Right lobe of liver (tissue), 4 donors: ENCODE measurements around the gene FOXP4.

ENCODE experiments used
- POLR2A ChIP-seq: fragments of 450-650 bp; IDR thresholded peaks from one replicate; pipeline ENCODE4 v1.6.1; 2017; ENCODE audit warnings: antibody characterized with exemption, mild to moderate bottlenecking
- TF ChIP-seq, protein P1 (sequence below), 4 donors: fragments of 200-600 bp in 3 of 4; fragments of 450-650 bp in 1 of 4; IDR thresholded peaks; one replicate each; pipeline versions ENCODE4 v1.5.1 to v1.8.0; 2016 to 2022; ENCODE audit warnings: antibody characterized with exemption in 4 of 4, mild to moderate bottlenecking in 2 of 4
- donor health status: DM: no; HTN: no; CAD: no.
- donor health status: DM: no; HTN: no; CAD: no.
- donor health status: DM: no; HTN: yes; CAD: no.

DNA sequence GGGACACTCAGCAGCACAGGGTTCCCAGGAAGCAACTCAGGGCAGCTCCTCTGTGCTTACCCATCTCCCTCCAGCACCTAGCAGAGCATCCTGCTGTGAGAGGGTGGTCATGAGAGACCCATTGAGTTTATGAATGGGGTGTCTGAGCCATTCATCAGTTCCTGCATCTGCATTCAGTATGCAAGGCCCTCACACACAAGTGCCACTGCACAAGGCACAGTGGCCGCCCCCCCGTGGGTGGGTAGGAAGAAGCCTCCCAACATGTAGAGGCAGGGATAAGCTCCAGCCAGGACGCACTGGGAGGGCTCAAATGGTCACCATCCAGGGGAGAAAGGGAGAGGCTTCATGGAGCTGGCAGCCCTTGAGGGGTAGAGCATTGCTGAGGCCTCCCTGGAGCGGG, 43.0 kb downstream of the FOXP4 start:
- TF ChIP-seq, protein P1, sequence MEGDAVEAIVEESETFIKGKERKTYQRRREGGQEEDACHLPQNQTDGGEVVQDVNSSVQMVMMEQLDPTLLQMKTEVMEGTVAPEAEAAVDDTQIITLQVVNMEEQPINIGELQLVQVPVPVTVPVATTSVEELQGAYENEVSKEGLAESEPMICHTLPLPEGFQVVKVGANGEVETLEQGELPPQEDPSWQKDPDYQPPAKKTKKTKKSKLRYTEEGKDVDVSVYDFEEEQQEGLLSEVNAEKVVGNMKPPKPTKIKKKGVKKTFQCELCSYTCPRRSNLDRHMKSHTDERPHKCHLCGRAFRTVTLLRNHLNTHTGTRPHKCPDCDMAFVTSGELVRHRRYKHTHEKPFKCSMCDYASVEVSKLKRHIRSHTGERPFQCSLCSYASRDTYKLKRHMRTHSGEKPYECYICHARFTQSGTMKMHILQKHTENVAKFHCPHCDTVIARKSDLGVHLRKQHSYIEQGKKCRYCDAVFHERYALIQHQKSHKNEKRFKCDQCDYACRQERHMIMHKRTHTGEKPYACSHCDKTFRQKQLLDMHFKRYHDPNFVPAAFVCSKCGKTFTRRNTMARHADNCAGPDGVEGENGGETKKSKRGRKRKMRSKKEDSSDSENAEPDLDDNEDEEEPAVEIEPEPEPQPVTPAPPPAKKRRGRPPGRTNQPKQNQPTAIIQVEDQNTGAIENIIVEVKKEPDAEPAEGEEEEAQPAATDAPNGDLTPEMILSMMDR (IDR thresholded peaks at IDR 0.05), result no peak
- TF ChIP-seq POLR2A, result no peak
